UCSD-AML1 (cell line): ENCODE data around the gene CLDN19.
"Not testable (repeated sequence)": the region's sequence is repeated elsewhere in the genome, so short reads cannot be mapped to it uniquely, and the experiment has no call there.

Source experiments
- DNase-seq: peaks from one replicate; lab custom pipeline; 2025; ENCODE audit not compliant: unreplicated experiment; lab: John Stamatoyannopoulos, UW

Gene CLDN19

GRCh38 chr1:42740851-42741580 lies 980 bp upstream of the CLDN19 start:
- DNase-seq = no peak

DNA sequence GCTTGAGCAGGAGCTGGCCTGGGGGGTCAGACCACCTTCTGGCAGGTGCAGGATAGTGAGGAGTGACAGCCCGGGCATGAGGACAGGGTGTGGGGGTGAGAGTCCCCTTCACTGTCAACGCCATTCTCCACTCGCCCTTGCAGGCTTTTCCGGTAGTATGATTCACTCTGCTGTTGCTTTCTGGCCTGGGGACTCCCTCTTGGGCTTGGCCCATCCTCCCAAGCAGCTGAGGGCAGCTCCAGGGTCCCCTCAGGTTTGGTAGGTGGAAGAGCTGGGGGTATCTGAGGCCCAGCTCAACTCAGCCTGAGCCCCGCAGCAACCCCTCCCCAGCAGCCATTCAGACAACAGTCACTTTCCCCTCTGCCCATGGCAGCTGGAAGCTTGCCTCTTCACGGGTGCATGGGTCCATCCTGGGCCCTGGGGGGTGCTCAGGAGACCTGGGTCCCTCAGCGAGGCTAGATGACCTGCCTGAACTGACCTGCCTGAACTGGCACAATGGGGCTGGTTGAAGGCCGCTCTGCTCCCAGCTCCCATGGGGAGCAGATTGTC lies 1.3 kb downstream of the CLDN19 start:
- DNase-seq = no peak

DNA sequence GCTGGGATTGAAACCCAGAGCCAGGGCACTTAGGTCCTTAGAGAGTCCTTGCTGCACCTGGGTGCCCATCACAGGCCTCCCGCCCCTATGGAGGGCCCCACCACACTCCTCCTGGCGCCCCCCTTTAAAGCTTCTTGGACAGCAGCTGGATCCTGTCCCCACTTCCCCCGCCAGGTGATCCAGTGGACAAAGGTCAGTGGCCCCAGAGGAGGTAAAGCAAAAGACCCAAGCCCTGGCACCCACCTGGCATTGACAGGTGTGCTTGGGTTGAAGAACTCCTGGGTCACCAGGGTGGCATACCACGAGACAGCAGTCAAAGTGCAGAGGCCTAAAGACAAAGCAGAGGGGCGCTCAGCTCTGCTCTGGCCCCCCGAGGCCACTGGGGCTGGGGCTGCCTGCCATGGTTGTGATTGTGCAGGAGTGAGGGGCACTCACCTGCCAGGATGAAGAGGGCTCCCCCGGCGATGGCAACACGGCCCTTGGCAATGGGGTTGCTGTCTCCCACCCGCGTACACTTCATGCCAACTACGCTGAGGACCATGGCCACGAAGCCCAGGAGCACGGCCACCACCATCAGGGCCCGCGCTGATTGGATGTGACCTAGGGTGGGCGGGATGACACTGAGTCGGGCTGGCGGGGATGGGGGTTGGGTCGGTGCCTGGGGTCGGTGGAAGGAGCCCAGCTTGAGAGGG lies 1.9 kb downstream of the CLDN19 start:
- no peak for DNase-seq

DNA sequence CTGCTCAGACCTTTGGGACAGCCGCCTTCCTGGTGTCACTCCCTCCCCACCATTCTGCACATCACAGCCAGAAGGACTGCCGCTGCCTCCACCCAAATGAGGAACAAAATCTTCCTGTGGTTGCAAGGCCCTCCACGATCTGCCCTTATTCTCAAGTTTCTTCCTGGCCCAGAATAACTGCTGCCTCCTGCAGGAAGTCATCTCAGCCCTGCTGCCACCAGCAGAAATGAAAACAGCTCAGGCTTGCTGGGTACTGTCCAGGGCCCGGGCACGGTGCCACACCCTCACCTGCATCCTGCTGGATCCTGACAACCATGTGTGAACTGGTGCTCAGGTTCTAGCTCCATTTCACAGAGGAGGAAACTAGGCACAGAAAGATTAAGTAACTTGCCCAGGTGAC lies 2.8 kb downstream of the CLDN19 start:
- peak; percentile 76 for DNase-seq

- DNase-seq = no peak
Measured at GRCh38 chr1:42736571-42737200, 3.4 kb downstream of the CLDN19 start.

DNA sequence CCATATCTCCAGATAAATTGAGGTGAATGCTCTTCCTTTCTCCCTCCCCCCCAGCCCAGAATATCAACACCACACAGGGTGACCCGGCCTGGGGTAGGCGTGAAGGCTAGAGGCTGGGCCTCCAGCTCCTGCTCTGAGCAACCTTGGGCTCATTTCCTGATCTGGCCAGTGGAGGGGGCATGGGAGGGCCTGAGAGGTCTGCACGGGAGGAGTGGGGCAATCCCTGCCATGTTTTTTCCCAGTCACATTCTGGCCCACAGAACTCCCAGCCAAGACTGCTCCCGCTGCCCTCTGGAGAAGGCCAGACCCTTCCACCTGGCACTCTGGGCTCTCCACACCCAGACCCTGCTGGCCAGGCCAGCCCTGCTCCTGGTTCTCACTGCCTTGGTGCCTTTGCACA lies 3.9 kb downstream of the CLDN19 start:
- DNase-seq = no peak

GRCh38 chr1:42735477-42736105 lies 4.4 kb downstream of the CLDN19 start:
- DNase-seq = no peak

DNA sequence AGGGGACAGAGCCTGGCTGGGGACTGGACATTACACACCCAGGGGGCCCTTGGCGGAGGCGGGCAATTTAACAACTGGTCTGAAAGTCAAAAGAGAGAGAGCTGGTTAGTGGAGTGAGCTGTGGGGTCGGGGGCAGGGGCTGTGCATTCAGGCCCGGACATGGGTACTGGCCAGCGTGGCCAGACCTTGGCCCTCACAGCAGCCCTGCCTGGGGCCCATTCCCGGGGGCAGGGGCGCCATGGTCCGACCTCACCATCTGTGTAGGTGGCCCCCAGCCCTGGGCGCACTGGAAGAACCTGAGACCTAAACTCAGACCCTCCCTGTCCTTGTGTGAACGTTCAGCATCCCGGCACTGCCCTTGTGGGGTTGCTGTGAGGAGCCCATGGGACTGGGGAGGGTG lies 5.0 kb downstream of the CLDN19 start:
- DNase-seq = no peak

- DNase-seq = no peak
Measured at GRCh38 chr1:42734201-42735035, 5.6 kb downstream of the CLDN19 start.

DNA sequence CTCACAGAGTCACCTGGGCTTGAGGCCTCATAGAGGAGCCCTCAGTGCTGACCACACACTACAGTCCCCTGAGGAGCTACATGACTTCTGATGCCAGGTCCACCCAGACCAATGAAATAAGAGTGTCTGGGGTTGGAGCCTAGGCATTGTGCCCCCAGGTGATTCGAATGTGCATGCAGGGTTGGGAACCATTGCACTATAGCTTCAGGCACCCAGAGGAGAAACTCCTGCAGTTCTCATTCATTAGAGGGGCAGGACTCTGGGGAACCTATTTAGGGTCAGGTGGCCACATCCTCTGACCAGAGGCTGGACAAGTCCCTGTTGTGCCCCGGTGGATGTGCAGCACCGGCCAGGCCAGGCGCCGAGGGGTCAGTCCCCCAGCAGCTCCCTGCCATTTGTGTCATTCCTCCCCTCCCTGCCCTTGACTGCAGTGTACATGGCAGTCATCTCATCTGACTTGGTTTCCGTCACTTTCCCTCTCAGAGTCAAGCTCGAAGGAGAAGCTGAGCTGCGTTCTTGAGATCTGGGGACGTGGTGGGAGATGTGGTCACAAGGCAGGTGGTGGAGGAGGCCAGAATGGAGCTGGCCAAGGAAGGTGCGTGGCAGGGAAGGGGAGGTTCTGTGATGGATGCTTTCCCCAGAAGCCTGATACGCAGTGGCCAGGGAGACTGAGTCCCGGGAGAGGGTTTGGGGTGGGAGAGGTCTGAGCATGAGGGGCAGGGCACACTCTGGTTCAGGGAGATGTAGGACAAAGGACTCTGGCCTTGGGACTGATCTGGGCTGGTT lies 6.4 kb downstream of the CLDN19 start:
- DNase-seq = no peak

DNA sequence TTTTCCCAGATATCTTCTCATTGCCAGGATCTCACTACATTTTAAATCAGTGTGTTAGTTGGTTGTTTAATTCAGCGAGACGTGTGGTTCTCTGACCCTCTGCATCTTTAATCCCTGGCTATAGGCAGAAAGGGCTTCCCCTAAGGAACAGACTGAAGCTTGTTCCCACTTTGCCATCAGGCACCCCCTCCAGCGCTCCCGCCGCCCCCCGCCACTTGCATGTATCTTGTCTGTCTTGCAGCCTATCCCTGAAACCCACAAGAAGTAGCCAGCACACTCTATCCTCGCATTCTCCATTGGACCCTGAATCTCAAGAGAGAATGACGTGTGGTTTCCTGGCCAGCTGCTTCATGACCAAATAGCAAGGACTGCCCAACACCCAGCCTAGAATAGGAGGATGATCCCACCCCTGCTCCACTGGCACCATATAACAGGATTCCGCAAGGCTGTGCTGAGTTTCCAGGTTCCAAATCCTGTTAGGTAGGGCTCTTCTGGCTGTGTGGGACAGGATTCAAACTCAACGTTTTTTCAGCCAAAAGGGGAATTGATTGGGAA lies 7.8 kb downstream of the CLDN19 start:
- DNase-seq = no peak

- no peak for DNase-seq
Measured at GRCh38 chr1:42731585-42731984, 8.5 kb downstream of the CLDN19 start.

GRCh38 chr1:42730988-42731387 lies 9.0 kb downstream of the CLDN19 start:
- DNase-seq = peak; percentile 23

GRCh38 chr1:42730002-42730401 lies 10.0 kb downstream of the CLDN19 start:
- no peak for DNase-seq

GRCh38 chr1:42725820-42726219 lies 14.2 kb downstream of the CLDN19 start:
- not testable (repeated sequence) for DNase-seq

DNA sequence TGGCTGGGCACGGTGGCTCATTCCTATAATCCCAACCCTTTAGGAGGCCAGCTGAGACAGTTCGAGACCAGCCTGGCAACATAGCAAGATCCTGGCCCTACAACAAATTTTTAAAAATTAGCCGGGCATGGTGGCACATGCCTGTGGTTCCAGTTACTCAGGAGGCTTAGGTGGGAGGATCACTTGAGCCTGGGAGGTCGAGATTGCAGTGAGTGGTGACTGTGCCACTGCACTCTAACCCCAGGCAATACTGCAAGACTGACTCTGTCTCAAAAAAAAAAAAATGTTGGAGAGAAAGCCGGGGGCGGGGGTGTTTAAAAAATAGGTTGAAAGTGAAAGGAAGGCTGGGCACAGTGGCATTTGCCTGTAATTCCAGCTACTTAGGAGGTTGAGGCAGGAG lies 16.5 kb downstream of the CLDN19 start:
- no peak for DNase-seq

DNA sequence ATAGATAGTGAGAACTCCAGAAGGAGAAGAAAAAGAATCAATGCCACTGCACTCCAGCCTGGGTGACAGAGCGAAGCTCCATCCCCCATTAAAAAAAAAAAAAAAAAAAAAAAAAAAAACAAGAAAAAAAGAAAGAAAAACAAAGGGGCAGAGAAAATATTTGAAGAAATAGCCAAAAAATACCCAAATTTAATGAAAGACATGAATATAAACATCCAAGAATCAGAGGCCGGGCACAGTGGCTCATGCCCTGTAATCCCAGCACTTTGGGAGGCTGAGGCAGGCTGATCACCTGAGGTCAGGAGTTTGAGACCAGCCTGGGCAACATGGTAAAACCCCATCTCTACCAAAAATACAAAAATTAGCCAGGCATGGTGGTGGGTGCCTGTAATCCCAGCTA lies 17.6 kb downstream of the CLDN19 start:
- DNase-seq = not testable (repeated sequence)

DNA sequence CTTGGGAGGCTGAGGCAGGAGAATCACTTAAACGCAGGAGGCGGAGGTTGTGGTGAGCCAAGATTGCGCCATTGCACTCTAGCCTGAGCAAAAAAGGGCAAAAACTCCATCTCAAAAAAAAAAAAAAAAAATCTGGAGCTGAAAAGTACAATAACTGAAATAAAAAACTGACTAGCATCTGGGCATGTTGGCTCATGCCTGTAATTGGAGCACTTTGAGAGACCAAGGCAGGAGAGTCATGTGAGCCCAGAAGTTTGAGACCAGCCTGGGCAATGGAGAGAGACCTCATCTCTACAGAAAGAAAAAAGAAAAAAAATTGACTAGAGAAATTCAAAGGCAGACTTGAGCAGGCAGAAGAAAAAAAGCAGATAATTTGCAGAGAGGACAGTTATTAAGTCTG lies 18.1 kb downstream of the CLDN19 start:
- DNase-seq = no peak

DNA sequence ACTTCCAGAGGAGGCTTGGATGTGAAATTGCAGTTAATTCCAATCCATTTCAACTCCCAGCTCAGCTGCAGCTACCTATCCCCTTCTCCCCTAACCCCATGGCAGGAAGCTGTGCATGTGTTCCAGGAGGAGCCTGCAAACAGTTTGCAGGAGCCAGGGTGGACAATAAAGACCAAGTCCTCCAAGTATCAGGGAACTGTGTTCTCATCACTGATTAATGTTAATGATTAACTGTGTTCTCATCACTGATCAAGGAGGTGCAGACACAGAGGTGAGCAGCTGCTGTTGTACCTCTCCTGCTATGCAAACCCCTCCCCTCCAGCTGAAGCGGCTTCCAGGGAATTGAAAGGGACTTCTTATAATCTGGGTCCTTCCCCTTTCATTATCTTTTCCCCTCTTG lies 19.2 kb downstream of the CLDN19 start:
- no peak for DNase-seq

GRCh38 chr1:42714441-42714840 lies 25.6 kb downstream of the CLDN19 start:
- DNase-seq = not testable (repeated sequence)
